Activated T-cell treated with anti-CD3 and anti-CD28 coated beads for 48 hours (primary cell): ENCODE data around the gene HSPG2.
A peak's percentile ranks its signal among the peaks of the same experiment; 100 is the strongest.
"Not testable (repeated sequence)": the region's sequence is repeated elsewhere in the genome, so short reads cannot be mapped to it uniquely, and the experiment has no call there.

Experiments used
- DNase-seq: peaks from one replicate; pipeline ENCODE4 v3.0.0-alpha.2; 2020; ENCODE audit warnings: low read depth

Gene HSPG2

GRCh38 chr1:21912038-21912758, 24.9 kb downstream of the HSPG2 start:
- DNase-seq: no peak

- no peak for DNase-seq
Observed at GRCh38 chr1:21911205-21912001, 25.7 kb downstream of the HSPG2 start.

GRCh38 chr1:21910558-21911204, 26.4 kb downstream of the HSPG2 start:
- no peak for DNase-seq

GRCh38 chr1:21909787-21910503, 27.2 kb downstream of the HSPG2 start:
- peak; percentile 59 for DNase-seq

- no peak for DNase-seq
Observed at GRCh38 chr1:21909286-21909759, 27.8 kb downstream of the HSPG2 start.

GRCh38 chr1:21907737-21908534, 29.2 kb downstream of the HSPG2 start:
- DNase-seq: not testable (repeated sequence)

- no peak for DNase-seq
Observed at GRCh38 chr1:21907079-21907418, 30.1 kb downstream of the HSPG2 start.

GRCh38 chr1:21906173-21907078, 30.7 kb downstream of the HSPG2 start:
- DNase-seq: no peak

- DNase-seq: peak; percentile 15
Observed at GRCh38 chr1:21904704-21905520, 32.2 kb downstream of the HSPG2 start.

- no peak for DNase-seq
Observed at GRCh38 chr1:21904454-21904703, 32.7 kb downstream of the HSPG2 start.

GRCh38 chr1:21903638-21904453, 33.3 kb downstream of the HSPG2 start:
- DNase-seq: no peak

GRCh38 chr1:21902026-21903012, 34.8 kb downstream of the HSPG2 start:
- DNase-seq: no peak

- no peak for DNase-seq
Observed at GRCh38 chr1:21901473-21901847, 35.6 kb downstream of the HSPG2 start.

- DNase-seq: no peak
Observed at GRCh38 chr1:21900766-21901472, 36.2 kb downstream of the HSPG2 start.

GRCh38 chr1:21899987-21900386, 37.1 kb downstream of the HSPG2 start:
- DNase-seq: no peak

GRCh38 chr1:21899267-21899810, 37.8 kb downstream of the HSPG2 start:
- no peak for DNase-seq
